Superior temporal gyrus (tissue), 1 donor: Measurements from ENCODE around the gene MKI67.
A peak's percentile ranks its signal among the peaks of the same experiment; 100 is the strongest.
"Not testable (repeated sequence)": the region's sequence is repeated elsewhere in the genome, so short reads cannot be mapped to it uniquely, and the experiment has no call there.

Experiments
- DNase-seq: peaks from one replicate; pipeline ENCODE4 v3.0.0-alpha.2; 2016; ENCODE audit errors: extremely low spot score

The MKI67 gene, protein sequence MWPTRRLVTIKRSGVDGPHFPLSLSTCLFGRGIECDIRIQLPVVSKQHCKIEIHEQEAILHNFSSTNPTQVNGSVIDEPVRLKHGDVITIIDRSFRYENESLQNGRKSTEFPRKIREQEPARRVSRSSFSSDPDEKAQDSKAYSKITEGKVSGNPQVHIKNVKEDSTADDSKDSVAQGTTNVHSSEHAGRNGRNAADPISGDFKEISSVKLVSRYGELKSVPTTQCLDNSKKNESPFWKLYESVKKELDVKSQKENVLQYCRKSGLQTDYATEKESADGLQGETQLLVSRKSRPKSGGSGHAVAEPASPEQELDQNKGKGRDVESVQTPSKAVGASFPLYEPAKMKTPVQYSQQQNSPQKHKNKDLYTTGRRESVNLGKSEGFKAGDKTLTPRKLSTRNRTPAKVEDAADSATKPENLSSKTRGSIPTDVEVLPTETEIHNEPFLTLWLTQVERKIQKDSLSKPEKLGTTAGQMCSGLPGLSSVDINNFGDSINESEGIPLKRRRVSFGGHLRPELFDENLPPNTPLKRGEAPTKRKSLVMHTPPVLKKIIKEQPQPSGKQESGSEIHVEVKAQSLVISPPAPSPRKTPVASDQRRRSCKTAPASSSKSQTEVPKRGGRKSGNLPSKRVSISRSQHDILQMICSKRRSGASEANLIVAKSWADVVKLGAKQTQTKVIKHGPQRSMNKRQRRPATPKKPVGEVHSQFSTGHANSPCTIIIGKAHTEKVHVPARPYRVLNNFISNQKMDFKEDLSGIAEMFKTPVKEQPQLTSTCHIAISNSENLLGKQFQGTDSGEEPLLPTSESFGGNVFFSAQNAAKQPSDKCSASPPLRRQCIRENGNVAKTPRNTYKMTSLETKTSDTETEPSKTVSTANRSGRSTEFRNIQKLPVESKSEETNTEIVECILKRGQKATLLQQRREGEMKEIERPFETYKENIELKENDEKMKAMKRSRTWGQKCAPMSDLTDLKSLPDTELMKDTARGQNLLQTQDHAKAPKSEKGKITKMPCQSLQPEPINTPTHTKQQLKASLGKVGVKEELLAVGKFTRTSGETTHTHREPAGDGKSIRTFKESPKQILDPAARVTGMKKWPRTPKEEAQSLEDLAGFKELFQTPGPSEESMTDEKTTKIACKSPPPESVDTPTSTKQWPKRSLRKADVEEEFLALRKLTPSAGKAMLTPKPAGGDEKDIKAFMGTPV (N-terminal part only)

GRCh38 chr10:128125944-128126764 is at the start of gene MKI67:
Gene MKI67, minus strand, starts transcription at chr10:128126423. Its CDS starts 756 bp downstream, at chr10:128125667.
- DNase-seq, result peak; percentile 64

DNA sequence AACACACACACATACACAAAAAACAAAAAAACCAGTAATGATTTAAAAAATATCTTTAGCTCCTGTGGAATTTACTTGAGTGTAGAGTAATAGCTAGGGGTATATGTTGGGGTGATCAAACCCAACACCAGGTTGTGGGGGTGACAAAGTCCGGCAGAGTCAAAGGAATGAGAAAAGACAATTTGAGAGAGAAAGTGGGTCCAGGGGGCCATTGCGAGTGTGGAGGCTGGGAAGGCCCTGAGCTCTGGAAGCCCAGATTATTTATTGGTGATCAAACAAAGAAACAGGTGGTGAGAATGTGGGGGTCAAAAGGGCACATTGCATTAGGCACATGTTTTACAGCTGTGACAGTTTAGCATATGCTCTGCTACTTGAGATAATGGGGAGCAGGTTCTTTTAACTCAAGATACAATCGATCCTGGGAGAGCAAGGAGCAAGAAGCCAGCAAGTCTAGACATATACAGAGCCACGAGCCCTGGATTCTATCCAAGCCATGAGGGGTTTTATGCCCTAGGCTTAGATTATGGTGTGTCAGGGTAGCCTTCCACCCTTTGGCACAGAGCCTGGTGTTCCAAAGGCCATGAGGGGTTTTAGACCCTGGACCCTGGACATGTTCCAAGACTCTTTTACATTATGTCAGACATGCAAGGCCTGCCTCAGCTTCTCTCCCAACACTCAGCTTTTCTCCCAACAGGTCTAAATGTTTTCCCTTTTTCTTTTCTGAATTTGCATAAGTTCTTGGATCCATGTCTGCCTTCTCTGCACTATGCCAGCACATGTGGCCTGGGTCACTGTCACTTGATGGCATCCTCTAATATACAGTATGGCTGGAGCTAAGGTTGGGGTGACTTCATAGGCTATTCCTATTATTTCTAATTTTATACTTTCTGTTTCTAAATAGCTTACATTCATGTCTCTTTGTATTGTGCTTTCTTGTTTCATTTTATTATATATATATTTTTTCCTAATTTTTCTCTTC is 48.6 kb upstream of the MKI67 start:
- no peak for DNase-seq

DNA sequence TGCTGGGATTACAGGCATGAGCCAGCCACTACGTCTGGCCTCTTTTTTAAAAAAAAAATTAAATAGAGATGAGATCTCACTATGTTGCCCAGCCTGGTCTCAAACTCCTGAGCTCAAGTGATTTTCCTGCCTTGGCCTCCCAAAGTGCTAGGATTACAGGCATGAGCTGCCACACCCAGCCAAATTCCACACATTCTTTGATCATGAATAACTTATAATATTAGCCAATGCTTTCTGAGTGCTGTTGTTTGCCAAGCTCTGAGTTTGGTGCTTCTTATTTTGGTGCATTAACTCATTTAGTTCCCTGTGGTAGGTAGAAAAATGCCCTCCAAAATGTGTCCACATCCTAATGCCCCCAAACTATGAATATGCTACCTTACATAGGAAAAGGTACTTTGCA is 47.2 kb upstream of the MKI67 start:
- DNase-seq, result no peak

DNA sequence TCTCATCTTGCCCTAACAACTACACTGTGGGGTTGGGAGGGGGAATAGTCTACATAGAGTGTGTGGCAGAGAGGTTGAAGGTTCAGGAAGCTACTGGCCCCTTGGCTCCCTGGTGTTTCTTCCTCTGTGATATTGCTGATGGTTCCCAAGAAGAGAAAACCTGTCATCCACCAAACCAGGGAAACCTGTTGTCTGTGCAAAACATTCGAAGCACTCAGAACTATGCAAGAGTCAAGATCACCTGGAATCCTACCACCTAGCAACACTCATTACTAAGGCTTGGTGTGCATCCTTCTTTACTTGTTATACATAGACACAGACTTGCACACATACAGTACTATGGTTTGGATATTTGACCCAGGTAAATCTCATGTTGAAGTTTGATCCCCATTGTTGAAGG is 46.5 kb upstream of the MKI67 start:
- DNase-seq, result no peak

DNA sequence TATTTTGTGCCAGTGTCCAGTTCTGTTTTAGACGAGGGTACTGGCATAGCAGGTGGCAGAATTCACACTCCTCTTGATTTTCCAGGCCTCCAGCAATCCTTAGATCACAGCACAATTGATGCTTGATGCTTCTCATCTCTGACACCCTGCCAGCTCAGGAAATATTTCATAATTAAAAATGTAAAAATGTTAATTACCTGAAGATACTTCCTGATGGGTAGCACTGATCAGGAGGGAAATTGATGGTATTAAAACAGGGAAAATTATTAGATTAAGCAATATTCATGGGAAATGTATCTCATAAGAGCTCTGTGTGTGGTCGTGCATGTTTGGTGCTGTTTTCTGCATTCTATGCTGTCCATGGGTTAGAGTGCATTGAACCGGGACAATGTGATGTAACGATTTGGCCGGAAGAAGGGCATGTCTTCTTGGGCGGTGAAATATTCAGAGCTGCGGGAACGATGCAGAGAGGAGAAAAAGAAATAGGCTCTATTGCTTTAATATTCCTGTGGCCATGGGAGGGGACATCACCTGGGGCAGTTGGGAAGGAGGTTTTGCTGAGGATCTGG is 43.7 kb upstream of the MKI67 start:
- DNase-seq, result no peak

GRCh38 chr10:128167926-128168520 is 41.8 kb upstream of the MKI67 start:
- DNase-seq, result no peak

- not testable (repeated sequence) for DNase-seq
Observed at GRCh38 chr10:128167123-128167522, 40.9 kb upstream of the MKI67 start.

DNA sequence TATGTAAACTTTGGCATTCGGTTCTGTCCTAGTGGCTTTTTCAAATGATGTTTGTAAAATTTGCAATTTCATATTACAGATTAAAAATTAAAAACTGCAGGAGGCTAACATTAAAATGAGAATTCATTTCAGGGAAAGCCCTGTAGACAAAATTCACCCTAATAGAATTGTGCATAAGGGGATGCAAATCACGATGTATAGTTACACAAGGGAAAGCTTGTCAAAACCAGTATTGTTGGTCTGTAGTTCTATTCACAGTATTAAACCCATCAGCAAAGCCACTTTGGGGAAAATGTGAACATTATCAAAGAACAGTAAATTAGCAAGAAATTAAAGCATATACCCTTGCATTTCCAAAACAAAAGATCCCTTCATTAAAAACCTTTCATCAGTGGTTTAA is 39.9 kb upstream of the MKI67 start:
- DNase-seq, result no peak

GRCh38 chr10:128165536-128165935 is 39.3 kb upstream of the MKI67 start:
- no peak for DNase-seq

DNA sequence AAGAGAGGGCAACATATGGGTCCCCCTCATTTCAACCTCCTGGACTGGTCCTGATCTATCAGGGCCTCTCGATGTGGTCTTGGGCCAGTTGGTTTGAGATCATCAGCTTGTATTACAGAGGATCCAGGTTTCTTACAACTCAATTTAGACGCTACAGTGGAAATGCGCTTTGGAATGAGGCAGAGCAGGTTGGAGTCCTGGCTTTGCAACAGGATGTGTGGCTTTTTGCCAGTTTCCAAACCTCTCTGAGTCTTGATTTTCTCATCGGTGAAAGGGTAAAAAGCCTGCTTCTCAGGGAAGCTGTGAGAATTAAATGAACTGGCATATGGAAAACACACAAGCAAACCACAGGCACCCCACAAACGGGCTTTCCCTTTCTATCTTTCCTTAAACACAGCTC is 37.5 kb upstream of the MKI67 start:
- DNase-seq, result no peak

GRCh38 chr10:128161031-128161430 is 34.8 kb upstream of the MKI67 start:
- DNase-seq, result no peak

DNA sequence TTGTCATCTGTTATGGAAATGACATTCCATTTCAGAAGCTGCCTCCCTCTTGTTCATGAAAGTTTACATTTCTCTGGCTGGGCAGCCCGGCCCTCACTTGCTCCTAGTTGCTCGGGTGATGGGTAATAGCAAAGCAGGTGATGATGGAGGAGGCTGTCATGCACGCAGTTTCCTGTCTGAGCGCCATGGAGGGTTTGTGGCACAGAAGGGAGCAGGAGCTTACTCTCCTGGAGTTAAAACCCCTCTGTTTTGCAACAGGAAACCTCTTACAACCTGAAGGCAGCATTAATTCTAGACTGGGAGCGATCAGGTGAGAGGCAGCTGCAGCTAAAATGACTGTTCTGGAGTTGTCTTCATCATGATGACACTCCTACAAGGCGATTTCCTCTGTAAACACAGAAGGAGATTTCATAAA is 34.1 kb upstream of the MKI67 start:
- no peak for DNase-seq

DNA sequence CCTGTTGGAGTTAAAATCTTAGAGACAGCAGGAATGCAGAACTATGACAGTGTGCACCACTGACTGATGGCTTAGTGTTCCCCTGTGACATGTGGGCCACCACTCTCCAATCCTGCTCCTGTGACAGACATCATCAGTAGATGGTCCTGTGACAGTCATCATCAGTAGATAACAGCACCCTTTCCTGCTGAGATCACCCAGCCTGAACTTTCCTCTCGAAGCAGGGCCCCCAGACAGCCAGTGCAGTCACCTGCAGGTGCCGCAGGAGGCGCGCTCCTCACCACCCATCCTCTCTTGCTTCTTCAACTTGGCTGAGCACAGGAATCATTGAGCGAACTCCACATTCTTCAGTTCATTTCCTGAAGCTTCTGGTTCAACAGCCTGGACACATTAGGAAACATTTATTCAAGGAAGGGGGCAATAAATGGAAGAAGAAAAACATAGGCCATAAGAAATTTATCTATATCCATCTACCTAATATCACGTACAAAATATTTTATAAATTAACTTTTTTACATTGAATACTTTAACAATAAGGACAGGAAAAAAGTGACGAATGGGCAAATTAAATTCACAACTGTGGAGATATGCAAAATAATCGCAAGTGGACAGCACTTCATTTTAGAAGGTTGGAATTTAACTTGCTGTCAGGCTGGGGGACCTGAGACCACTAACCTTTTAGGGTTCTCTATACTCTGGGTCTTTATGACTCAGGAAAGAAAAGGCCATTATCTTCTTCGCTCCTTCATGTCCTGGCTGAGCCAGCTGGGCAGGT is 32.0 kb upstream of the MKI67 start:
- no peak for DNase-seq

DNA sequence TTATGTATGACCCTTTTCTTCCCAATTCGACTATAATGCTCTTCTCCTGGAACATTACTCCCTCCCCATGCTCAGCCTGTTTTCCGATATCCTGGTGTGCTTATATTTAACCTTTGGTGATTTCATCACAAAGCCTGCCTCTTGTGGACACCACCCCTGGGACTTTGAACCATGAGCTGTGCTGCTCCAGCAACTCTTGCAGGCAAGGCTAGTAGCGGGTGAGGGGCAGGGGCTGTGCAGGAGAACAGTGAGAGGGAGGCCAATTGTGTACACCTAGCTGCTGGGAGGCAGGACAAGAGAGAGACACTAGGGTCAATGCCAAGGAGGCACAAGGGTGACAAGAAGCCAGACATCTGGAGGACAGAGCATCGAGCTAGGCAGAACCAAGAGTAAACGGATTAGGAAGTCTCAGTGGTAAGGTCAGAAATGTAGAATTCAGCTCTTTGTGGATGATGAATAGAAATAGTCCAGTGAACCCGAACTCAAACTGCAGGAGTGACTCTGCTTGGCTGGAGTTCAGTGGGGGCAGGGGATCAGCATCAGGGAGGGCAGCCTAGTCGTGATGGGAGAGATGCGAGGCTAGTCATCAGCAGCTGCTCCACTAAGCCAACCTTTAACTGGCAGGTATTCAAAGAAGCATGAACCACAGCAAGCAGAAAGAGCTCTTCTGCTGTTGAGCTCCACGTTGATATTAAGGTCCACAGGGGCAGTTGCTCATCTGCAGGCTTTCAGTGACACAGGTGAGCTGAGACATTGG is 31.0 kb upstream of the MKI67 start:
- DNase-seq, result no peak

GRCh38 chr10:128152741-128153580 is 26.7 kb upstream of the MKI67 start:
- no peak for DNase-seq

DNA sequence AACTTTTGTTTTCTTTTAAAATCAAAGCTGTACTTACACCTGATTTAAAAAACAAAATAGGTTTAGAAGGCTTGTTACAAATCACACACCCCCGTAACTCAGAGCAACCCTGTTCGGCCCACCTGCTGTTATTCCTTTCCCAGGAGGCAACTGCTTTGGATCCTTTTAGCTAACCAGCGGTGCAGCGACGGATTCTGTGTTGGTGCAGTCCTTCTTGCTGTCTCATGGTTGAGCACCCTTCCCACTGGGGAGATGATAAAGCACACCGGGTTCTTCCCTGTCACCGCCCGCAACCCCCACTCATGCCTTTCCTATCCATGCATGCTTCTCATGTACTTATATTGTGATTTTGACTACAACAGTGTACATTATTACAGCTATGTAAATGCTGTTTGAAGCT is 24.8 kb upstream of the MKI67 start:
- no peak for DNase-seq

DNA sequence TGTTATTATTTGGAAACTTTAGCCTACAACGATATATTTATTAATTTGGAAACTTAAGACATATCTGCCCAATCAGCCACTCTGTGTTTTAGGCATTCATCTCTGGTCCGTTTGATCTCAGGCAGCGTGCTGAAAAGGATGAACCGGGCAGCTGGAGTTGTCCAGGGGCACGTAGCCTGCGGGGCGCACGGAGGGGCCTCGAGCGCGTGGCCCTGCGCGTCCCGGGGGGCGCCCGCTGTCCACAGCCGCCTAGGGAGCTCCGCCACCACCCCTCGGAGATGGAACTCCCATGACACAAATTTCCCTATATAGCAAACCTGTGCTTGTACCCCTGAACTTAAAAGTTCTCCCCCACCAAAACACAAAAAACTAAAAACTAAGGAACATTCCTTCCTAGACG is 24.3 kb upstream of the MKI67 start:
- DNase-seq, result no peak
